H9 (cell line): ENCODE data around the gene PLPP1. TPM values are rescaled to one million over a fixed set of nuclear protein-coding genes. Genes with fewer than 3 reads are reported as not detected.

ENCODE experiments used
- DNase-seq: peaks from one replicate; pipeline ENCODE4 v3.0.0-alpha.2; 2017
- H2AFZ ChIP-seq: one replicate; pipeline ENCODE4 v1.6.1; 2013; ENCODE audit warnings: mild to moderate bottlenecking, low read length, control low read depth, moderate library complexity
- H2AK5ac ChIP-seq: 2 replicates; pipeline ENCODE4 v1.6.1; 2013; ENCODE audit warnings: low read length, control low read depth, mixed read lengths; ENCODE audit not compliant: insufficient read length
- H2BK120ac ChIP-seq: one replicate; pipeline ENCODE4 v1.6.1; 2013; ENCODE audit warnings: low read depth, mild to moderate bottlenecking, low read length, control low read depth, inconsistent platforms; ENCODE audit not compliant: poor library complexity, severe bottlenecking
- H2BK12ac ChIP-seq: 2 replicates; pipeline ENCODE4 v1.6.1; 2013; ENCODE audit warnings: low read length, control low read depth, mixed read lengths, low read depth; ENCODE audit not compliant: insufficient read length
- H2BK15ac ChIP-seq: 2 replicates; pipeline ENCODE4 v1.6.1; 2013; ENCODE audit warnings: low read depth, low read length, control low read depth
- H2BK20ac ChIP-seq: one replicate; pipeline ENCODE4 v1.6.1; 2013; ENCODE audit warnings: low read depth, mild to moderate bottlenecking, low read length, control low read depth, inconsistent platforms; ENCODE audit not compliant: poor library complexity, severe bottlenecking
- H2BK5ac ChIP-seq: 2 replicates; pipeline ENCODE4 v1.6.1; 2013; ENCODE audit warnings: low read length, control low read depth, mixed read lengths; ENCODE audit not compliant: insufficient read length
- H3K14ac ChIP-seq: 2 replicates; pipeline ENCODE4 v1.6.1; 2013; ENCODE audit warnings: low read length, control low read depth; ENCODE audit not compliant: insufficient read depth
- H3K18ac ChIP-seq: 2 replicates; pipeline ENCODE4 v1.6.1; 2013; ENCODE audit warnings: low read depth, mild to moderate bottlenecking, mixed read lengths, low read length, control low read depth; ENCODE audit not compliant: insufficient read length
- H3K23ac ChIP-seq: 2 replicates; pipeline ENCODE4 v1.6.1; 2013; ENCODE audit warnings: low read length, control low read depth, mixed read lengths, low read depth; ENCODE audit not compliant: insufficient read length
- H3K23me2 ChIP-seq: 2 replicates; pipeline ENCODE4 v1.6.1; 2013; ENCODE audit warnings: low read depth, mild to moderate bottlenecking, mixed read lengths, low read length, control low read depth; ENCODE audit not compliant: insufficient read length, poor library complexity, severe bottlenecking
- H3K27ac ChIP-seq: 2 replicates; pipeline ENCODE4 v1.5.1; 2013; ENCODE audit warnings: low read length, control low read depth, mixed read lengths, low read depth; ENCODE audit not compliant: insufficient read length
- H3K27me3 ChIP-seq: 2 replicates; pipeline ENCODE4 v1.6.1; 2013; ENCODE audit warnings: low read length, control low read depth, inconsistent platforms; ENCODE audit not compliant: insufficient read depth
- H3K4ac ChIP-seq: 2 replicates; pipeline ENCODE4 v1.6.1; 2013; ENCODE audit warnings: low read depth, mild to moderate bottlenecking, control low read depth, inconsistent platforms, low read length, moderate library complexity
- H3K4me1 ChIP-seq: 2 replicates; pipeline ENCODE4 v1.6.1; 2013; ENCODE audit warnings: low read length, control low read depth, inconsistent platforms; ENCODE audit not compliant: insufficient read depth
- H3K4me2 ChIP-seq: 2 replicates; pipeline ENCODE4 v1.6.1; 2013; ENCODE audit warnings: low read length, control low read depth, mixed read lengths; ENCODE audit not compliant: insufficient read length, insufficient read depth
- H3K56ac ChIP-seq: 2 replicates; pipeline ENCODE4 v1.6.1; 2013; ENCODE audit warnings: low read depth, mild to moderate bottlenecking, mixed read lengths, low read length, control low read depth; ENCODE audit not compliant: insufficient read length
- H3K79me1 ChIP-seq: 2 replicates; pipeline ENCODE4 v1.6.1; 2013; ENCODE audit warnings: low read depth, mild to moderate bottlenecking, moderate library complexity, low read length, control low read depth, inconsistent platforms; ENCODE audit not compliant: insufficient read depth, poor library complexity, severe bottlenecking
- H3K79me2 ChIP-seq: 2 replicates; pipeline ENCODE4 v1.6.1; 2013; ENCODE audit warnings: low read length, control low read depth, inconsistent platforms; ENCODE audit not compliant: insufficient read depth
- H3K9ac ChIP-seq: 2 replicates; pipeline ENCODE4 v1.6.1; 2013; ENCODE audit warnings: low read length, control low read depth, mixed read lengths; ENCODE audit not compliant: insufficient read length; ENCODE audit errors: extremely low read depth
- H3K9me3 ChIP-seq: one replicate; pipeline ENCODE4 v1.6.1; 2013; ENCODE audit warnings: low read depth, low read length, inconsistent platforms; ENCODE audit not compliant: control insufficient read depth
- H3T11ph ChIP-seq: one replicate; pipeline ENCODE4 v1.6.1; 2013; ENCODE audit warnings: mild to moderate bottlenecking, low read length, control low read depth, inconsistent platforms
- H4K20me1 ChIP-seq: one replicate; pipeline ENCODE4 v1.6.1; 2013; ENCODE audit not compliant: control insufficient read depth, insufficient read length, insufficient read depth
- H4K5ac ChIP-seq: 2 replicates; pipeline ENCODE4 v1.6.1; 2013; ENCODE audit warnings: low read depth, mild to moderate bottlenecking, mixed read lengths, low read length, control low read depth; ENCODE audit not compliant: insufficient read length
- H4K8ac ChIP-seq: replicated peaks from 2 replicates; pipeline ENCODE4 v1.6.1; 2013; ENCODE audit warnings: low read length, control low read depth, mixed read lengths, low read depth; ENCODE audit not compliant: insufficient read length
- H4K91ac ChIP-seq: 2 replicates; pipeline ENCODE4 v1.6.1; 2013; ENCODE audit warnings: low read depth, mild to moderate bottlenecking, moderate library complexity, mixed read lengths, low read length, control low read depth; ENCODE audit not compliant: insufficient read length
- H3K27ac Mint-ChIP-seq, 3 experiments: 2 replicates in 2 of 3; 3 replicates in 1 of 3; pipeline ENCODE4 v1.8.0; 2020 to 2021; ENCODE audit warnings: mixed read lengths in 3 of 3, mild to moderate bottlenecking in 1 of 3, moderate library complexity in 1 of 3
- H3K27me3 Mint-ChIP-seq: 2 replicates; pipeline ENCODE4 v1.8.0; 2021; ENCODE audit warnings: low read depth, mild to moderate bottlenecking, moderate library complexity, mixed read lengths
- H3K36me3 Mint-ChIP-seq, 3 experiments: 2 replicates in 2 of 3; 3 replicates in 1 of 3; pipeline ENCODE4 v1.8.0; 2020 to 2021; ENCODE audit warnings: low read depth in 3 of 3, mixed read lengths in 3 of 3; ENCODE audit not compliant: insufficient read depth in 1 of 3
- H3K4me1 Mint-ChIP-seq, 2 experiments: 2 replicates each; pipeline ENCODE4 v1.8.0; 2020; ENCODE audit warnings: mixed read lengths in 2 of 2
- H3K4me3 Mint-ChIP-seq, 2 experiments: 2 replicates in 1 of 2; 3 replicates in 1 of 2; pipeline ENCODE4 v1.8.0; 2020 to 2021; ENCODE audit warnings: mild to moderate bottlenecking in 2 of 2, mixed read lengths in 2 of 2, moderate library complexity in 1 of 2
- H3K9me3 Mint-ChIP-seq, 2 experiments: 2 replicates in 1 of 2; 3 replicates in 1 of 2; pipeline ENCODE4 v1.8.0; 2020; ENCODE audit warnings: mild to moderate bottlenecking in 2 of 2, mixed read lengths in 2 of 2, moderate library complexity in 1 of 2
- CTCF ChIP-seq: fragments of 200-600 bp; sonication (generic); conservative IDR thresholded peaks from 3 replicates; pipeline ENCODE4 v1.8.0; 2021; ENCODE audit warnings: antibody characterized with exemption, mild to moderate bottlenecking
- WGBS: extraction: QIAGEN DNeasy Blood & Tissue Kit; methylation state at CpG from one replicate; pipeline ENCODE4 v1.1.7; 2013; ENCODE audit warnings: missing lambda C conversion rate, low lambda C conversion rate, mixed read lengths; ENCODE audit not compliant: insufficient read length; ENCODE audit errors: extremely low coverage; 5-methylcytosine and 5-hydroxymethylcytosine counted together
- total RNA-seq: library from RNA; stranded (reverse); gene quantifications from 2 replicates; pipeline ENCODE4 v1.2.1, GENCODE V29; 2021

Gene PLPP1
- total RNA-seq, 1 experiment from 2014 or later: 85.9 TPM

GRCh38 chr5:55446640-55447351, 88.0 kb downstream of the PLPP1 start:
- no peak overlapping the region for H2BK5ac ChIP-seq
- no peak overlapping the region for H3K56ac ChIP-seq
- H3K36me3 Mint-ChIP-seq: peaks cover 0 to 35% (median 18%) of the 10 kb centered on the region in 3 experiments; a peak in 5 of 7 replicates
- H3K27ac ChIP-seq: no peak overlapping the region
- no peaks in the 10 kb centered on the region for H3K27me3 ChIP-seq
- no peaks in the 10 kb centered on the region for H3K27me3 Mint-ChIP-seq
- H3K23ac ChIP-seq: no peak overlapping the region
- no peaks in the 10 kb centered on the region for H3K79me1 ChIP-seq
- H3T11ph ChIP-seq: no peak overlapping the region
- no peaks in the 10 kb centered on the region; the same call in 1 of the 2 replicates for H3K79me2 ChIP-seq
- peak overlapping the region in 2 of 3 experiments; percentile 11 to 76; a peak in 2 of 7 replicates for H3K27ac Mint-ChIP-seq
- no peak overlapping the region for H3K18ac ChIP-seq
- peaks cover 25 to 31% of the 10 kb centered on the region in 2 experiments for H3K4me1 Mint-ChIP-seq
- H2AK5ac ChIP-seq: no peak overlapping the region
- no peak for DNase-seq
- no peaks in the 10 kb centered on the region for H3K4me1 ChIP-seq
- no peak overlapping the region for H3K4me3 Mint-ChIP-seq
- no peak overlapping the region for H3K4me2 ChIP-seq
- no peaks in the 10 kb centered on the region for H3K9me3 Mint-ChIP-seq
- no peak overlapping the region for H4K8ac ChIP-seq
- no peaks in the 10 kb centered on the region for H3K23me2 ChIP-seq
- no peak overlapping the region for H2BK15ac ChIP-seq
- H2BK120ac ChIP-seq: no peak overlapping the region
- no peak overlapping the region for H3K9ac ChIP-seq
- no peak for TF ChIP-seq CTCF
- H2BK20ac ChIP-seq: no peak overlapping the region
- no peaks in the 10 kb centered on the region for H4K20me1 ChIP-seq
- no peak overlapping the region for H2AFZ ChIP-seq
- H4K91ac ChIP-seq: no peak overlapping the region
- no CpG with 5 or more reads among the region's 8 CpGs for WGBS
- no peak overlapping the region for H3K14ac ChIP-seq
- H2BK12ac ChIP-seq: no peak overlapping the region
- no peaks in the 10 kb centered on the region for H3K9me3 ChIP-seq
- no peak overlapping the region for H3K4ac ChIP-seq
- no peak overlapping the region for H4K5ac ChIP-seq
